Measurements from ENCODE around the gene GNPDA2.

GRCh38 chr4:44660396-44660795 lies 66.0 kb downstream of the GNPDA2 start:
- TF ChIP-seq CTCF (IDR thresholded peaks at IDR 0.05; ENCODE audit: low read depth, low read length, poor library complexity, severe bottlenecking) (no peak), EZH2phosphoT487 (IDR thresholded peaks at IDR 0.05; ENCODE audit: borderline replicate concordance, low read length) (no peak)
